Effector memory CD8-positive, alpha-beta T cell (primary cell): ENCODE results near the gene FEV.
"Not testable (repeated sequence)": the region's sequence is repeated elsewhere in the genome, so short reads cannot be mapped to it uniquely, and the experiment has no call there.

Experiments
- ATAC-seq: fragments of 150-1000 bp; cut with Tn5 transposase; replicated peaks from 2 replicates; pipeline ENCODE4 v1.10.0; 2021; ENCODE audit warnings: mild to moderate bottlenecking, moderate library complexity
- DNase-seq, 3 experiments: peaks; one replicate each; pipeline ENCODE4 v3.0.0; 2021
- H3K27ac Mint-ChIP-seq, 2 donors: one replicate each; pipeline ENCODE4 v1.8.0; 2022; ENCODE audit warnings: mild to moderate bottlenecking in 2 of 2, mixed read lengths in 2 of 2, moderate library complexity in 2 of 2
- H3K27me3 Mint-ChIP-seq, 2 donors: one replicate each; pipeline ENCODE4 v1.8.0; 2022; ENCODE audit warnings: mixed read lengths in 2 of 2
- H3K36me3 Mint-ChIP-seq: one replicate; pipeline ENCODE4 v1.8.0; 2022; ENCODE audit warnings: mild to moderate bottlenecking, moderate library complexity, mixed read lengths; ENCODE audit not compliant: insufficient read depth
- H3K4me1 Mint-ChIP-seq, 2 donors: one replicate each; pipeline ENCODE4 v1.8.0; 2022; ENCODE audit warnings: low read depth in 2 of 2, mixed read lengths in 2 of 2
- H3K4me3 Mint-ChIP-seq, 2 donors: one replicate each; pipeline ENCODE4 v1.8.0; 2022; ENCODE audit warnings: mild to moderate bottlenecking in 2 of 2, mixed read lengths in 2 of 2, moderate library complexity in 2 of 2
- H3K9me3 Mint-ChIP-seq, 2 donors: one replicate each; pipeline ENCODE4 v1.8.0; 2022; ENCODE audit warnings: mixed read lengths in 2 of 2

Gene FEV

DNA sequence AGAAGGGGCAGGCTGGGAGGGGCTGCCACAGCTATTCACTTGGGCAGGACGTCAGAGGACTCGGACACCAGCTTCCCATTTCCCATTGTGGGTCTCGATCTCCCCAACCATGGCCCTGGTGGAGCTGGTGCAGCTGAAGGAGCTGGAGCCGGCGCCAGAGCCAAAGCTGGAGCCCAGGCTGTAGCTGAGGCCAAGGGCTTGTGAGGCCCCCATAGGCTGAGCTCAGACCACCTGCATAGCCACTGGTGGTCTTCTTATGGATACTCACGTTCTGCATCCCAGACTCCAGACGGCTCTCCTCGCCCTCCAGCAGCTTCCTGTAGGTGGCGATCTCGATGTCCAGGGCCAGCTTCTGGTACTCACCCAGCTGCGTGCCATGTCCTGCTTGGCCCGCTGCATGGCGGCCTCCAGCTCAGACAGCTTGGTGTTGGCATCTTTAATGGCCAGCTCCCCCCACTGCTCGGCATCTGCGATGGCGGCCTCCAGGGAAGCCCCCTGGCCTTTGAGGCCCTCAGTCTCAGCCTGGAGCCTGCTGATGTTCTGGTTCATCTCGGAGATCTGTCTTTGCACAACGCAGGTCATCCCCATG is 31.5 kb downstream of the FEV start:
- Mint-ChIP-seq H3K9me3 (no peaks in the 10 kb centered on the region), H3K36me3 (no peaks in the 10 kb centered on the region)

GRCh38 chr2:218952160-218952559 is 32.8 kb downstream of the FEV start:
- no peaks in the 10 kb centered on the region for H3K9me3 Mint-ChIP-seq
- H3K4me1 Mint-ChIP-seq = no peaks in the 10 kb centered on the region
- H3K4me3 Mint-ChIP-seq = no peak overlapping the region
- H3K27ac Mint-ChIP-seq = no peak overlapping the region
- no peaks in the 10 kb centered on the region for H3K36me3 Mint-ChIP-seq
- peaks cover 38 to 73% of the 10 kb centered on the region in 2 donors for H3K27me3 Mint-ChIP-seq
- no peak for DNase-seq
- no peak for ATAC-seq

More for the DNA sequence above, 31.5 kb downstream of the FEV start:
- no peaks in the 10 kb centered on the region for H3K4me1 Mint-ChIP-seq
- no peak overlapping the region for H3K4me3 Mint-ChIP-seq
- peaks cover 44 to 79% of the 10 kb centered on the region in 2 donors for H3K27me3 Mint-ChIP-seq
- no peak overlapping the region for H3K27ac Mint-ChIP-seq
- ATAC-seq = no peak
- DNase-seq = no peak

DNA sequence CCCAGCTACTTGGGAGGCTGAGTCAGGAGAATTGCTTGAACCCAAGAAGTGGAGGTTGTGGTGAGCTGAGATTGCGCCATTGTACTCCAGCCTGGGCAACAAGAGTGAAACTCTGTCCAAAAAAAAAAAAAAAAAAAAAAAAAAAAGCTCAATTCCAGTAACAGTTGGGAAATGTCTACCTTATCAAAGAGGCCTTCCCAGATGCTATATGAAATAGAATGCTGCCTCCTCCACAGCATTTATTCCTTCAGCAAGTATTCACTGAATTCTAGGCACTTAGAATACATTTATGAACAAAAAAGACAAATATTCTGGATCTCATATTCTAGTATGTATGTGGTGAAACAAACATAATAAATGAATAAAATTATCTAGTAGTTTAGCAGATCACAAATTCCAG is 38.4 kb downstream of the FEV start:
- Mint-ChIP-seq H3K27me3 (peaks cover 47 to 69% of the 10 kb centered on the region in 2 donors), H3K9me3 (no peaks in the 10 kb centered on the region), H3K36me3 (no peaks in the 10 kb centered on the region), H3K4me3 (no peak overlapping the region), H3K27ac (no peak overlapping the region), H3K4me1 (no peaks in the 10 kb centered on the region)
- DNase-seq = no peak
- no peak for ATAC-seq

GRCh38 chr2:218944759-218945404 is 40.1 kb downstream of the FEV start:
- no peak overlapping the region for H3K4me3 Mint-ChIP-seq
- no peaks in the 10 kb centered on the region for H3K9me3 Mint-ChIP-seq
- no peaks in the 10 kb centered on the region for H3K4me1 Mint-ChIP-seq
- DNase-seq = no peak
- peaks cover 54 to 62% of the 10 kb centered on the region in 2 donors for H3K27me3 Mint-ChIP-seq
- H3K36me3 Mint-ChIP-seq = no peaks in the 10 kb centered on the region
- no peak for ATAC-seq
- no peak overlapping the region for H3K27ac Mint-ChIP-seq

DNA sequence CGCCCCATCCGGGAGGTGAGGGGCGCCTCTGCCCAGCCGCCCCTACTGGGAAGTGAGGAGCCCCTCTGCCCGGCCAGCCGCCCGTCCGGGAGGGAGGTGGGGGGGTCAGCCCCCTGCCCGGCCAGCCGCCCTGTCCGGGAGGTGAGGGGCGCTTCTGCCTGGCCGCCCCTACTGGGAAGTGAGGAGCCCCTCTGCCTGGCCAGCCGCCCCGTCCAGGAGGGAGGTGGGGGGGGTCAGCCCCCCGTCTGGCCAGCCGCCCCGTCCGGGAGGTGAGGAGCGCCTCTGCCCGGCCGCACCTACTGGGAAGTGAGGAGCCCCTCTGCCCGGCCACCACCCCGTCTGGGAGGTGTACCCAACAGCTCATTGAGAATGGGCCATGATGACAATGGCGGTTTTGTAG is 53.2 kb downstream of the FEV start:
- H3K36me3 Mint-ChIP-seq = not testable (repeated sequence)
- peaks cover 38 to 66% of the 10 kb centered on the region in 2 donors for H3K27me3 Mint-ChIP-seq

More for the DNA sequence above, 53.2 kb downstream of the FEV start:
- not testable (repeated sequence) for H3K27ac Mint-ChIP-seq, H3K9me3 Mint-ChIP-seq, DNase-seq, ATAC-seq, H3K4me3 Mint-ChIP-seq, H3K4me1 Mint-ChIP-seq
